Fibroblast of peridontal ligament (primary cell): ENCODE results near the gene ABHD5.

Source experiments
- DNase-seq: peaks from one replicate; pipeline ENCODE4 v3.0.0-alpha.2; 2010; ENCODE audit errors: extremely low read depth

ABHD5 gene

GRCh38 chr3:43755516-43756200, 64.9 kb downstream of the ABHD5 start:
- no peak for DNase-seq

DNA sequence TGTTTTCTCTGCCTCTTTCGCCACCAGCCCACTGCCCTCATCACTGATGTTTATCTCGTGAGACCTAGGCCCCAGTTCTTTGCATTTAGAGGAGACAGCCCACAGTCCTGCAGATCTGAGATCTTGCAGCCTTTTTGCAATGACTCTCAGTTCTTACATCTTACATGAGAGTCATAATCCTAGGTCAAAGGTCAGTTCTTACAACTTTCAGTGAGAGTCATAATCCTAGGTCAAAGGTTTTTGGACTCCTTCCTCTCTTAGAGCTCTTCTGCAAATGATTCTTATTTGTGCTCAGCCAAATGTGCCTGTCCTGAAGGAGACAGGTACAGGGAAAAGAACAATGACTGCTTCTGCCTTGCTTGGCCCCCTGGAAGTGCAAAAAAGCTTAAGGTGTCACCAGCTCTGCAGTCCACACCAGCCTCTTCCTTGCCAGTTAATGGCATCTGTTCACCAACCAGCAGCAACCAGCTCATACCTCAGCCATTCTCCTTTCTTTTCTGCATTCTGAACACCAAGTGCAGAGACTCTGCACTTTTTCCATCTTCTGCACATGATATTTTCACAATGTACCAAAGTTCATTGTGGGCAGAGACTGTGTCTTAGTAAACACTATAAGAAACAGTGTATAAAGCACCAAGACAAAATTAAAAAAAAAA, 67.1 kb downstream of the ABHD5 start:
- no peak for DNase-seq

- no peak for DNase-seq
Observed at GRCh38 chr3:43758592-43759225, 68.0 kb downstream of the ABHD5 start.

GRCh38 chr3:43759297-43759782, 68.6 kb downstream of the ABHD5 start:
- DNase-seq = peak; percentile 50

DNA sequence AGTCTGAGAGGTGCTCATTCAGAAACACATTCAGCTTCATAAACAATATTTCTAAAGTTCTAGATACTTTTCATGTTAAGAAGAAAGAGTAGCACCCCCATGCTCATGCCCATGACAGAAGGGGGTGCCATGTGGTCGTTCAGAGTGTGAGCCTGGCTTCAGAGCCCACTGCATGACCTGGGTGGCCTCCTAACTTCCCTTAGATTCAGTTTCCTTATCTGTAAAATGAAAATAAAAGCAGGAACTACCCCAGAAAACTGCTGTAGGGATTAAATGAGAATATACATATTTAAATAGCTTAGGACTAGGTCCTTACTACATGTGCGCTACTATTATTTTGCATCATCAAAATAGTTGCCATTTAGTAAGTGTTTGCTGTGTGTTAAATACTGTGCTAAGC, 69.2 kb downstream of the ABHD5 start:
- no peak for DNase-seq

DNA sequence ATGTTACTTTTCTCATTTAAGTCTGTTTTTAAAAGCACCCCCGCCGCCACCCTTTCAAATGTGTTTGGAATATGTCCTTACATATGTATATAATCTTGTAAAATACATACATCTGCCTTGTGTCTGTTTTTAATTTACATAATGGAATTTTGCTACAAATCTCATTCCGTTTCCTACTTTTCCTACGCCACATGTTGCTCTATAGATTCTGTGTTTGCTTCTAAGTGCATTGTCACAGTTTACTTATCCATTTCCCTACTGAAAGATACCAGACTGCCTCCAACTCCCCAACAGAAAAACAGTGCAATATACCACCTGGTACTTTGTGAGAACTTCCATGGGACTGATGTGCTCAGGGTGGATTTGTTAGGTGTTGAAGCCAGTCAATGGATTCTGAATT, 70.2 kb downstream of the ABHD5 start:
- no peak for DNase-seq

DNA sequence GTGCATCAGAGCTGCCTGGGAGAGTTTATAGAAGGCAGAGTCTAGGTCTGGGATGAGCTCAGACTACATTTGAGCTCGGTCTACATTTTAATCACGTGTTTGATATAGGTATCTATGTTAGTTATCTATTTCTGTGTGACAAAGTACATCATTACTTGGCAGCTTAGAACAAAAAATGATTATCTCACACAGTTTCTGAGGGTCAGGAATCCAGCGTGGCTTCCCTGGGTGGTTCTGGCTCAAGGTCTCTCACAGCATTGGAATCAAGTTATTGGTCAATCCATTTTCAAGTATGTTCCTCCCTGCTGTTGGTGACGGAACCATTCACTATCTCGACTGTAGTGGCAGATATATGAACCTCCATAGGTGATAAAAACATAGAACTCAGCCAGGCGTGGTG, 71.7 kb downstream of the ABHD5 start:
- no peak for DNase-seq

DNA sequence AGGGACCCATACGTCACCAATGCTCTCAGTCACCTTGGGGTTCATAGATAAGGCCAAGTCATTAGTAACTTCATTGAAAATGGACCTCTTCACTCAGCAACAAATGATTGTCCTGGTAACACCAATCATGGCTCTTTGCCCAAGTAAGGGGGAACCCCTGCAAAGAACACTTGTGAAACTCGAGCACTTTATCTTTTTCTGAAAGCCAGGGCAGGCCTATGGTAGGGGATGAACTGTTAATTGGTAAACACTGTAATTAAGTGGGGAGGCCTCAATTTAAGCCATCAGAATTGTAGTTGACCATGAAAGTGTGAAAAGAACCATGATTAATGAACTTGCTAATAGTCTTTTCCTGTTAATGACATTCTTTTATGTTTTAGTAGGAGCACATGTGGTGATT, 73.3 kb downstream of the ABHD5 start:
- no peak for DNase-seq

DNA sequence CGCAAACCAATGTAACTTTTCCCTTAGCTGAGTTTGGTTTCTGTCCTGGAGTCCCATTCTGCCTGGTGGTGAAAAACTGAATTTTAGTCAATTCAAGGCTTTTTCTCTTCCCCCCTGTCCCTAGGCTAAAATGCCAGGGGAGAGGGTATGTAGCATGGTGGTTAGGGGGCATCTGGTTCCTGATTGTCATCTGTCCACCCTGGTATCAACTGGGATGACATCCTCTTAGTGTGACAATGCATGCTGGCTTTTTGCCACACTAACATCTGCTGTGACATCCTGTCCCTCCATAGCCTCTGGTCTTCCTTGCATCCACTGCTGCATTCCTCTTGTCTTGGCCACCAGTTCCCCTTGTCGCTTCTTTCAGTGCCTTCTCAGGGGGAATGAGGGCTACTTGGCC, 73.7 kb downstream of the ABHD5 start:
- no peak for DNase-seq

- DNase-seq = peak; percentile 73
Observed at GRCh38 chr3:43765521-43765971, 74.8 kb downstream of the ABHD5 start.

GRCh38 chr3:43766672-43767465, 76.1 kb downstream of the ABHD5 start:
- peak; percentile 44 for DNase-seq

GRCh38 chr3:43768381-43768973, 77.7 kb downstream of the ABHD5 start:
- DNase-seq = peak; percentile 80

- peak; percentile 95 for DNase-seq
Observed at GRCh38 chr3:43769097-43769884, 78.6 kb downstream of the ABHD5 start.

DNA sequence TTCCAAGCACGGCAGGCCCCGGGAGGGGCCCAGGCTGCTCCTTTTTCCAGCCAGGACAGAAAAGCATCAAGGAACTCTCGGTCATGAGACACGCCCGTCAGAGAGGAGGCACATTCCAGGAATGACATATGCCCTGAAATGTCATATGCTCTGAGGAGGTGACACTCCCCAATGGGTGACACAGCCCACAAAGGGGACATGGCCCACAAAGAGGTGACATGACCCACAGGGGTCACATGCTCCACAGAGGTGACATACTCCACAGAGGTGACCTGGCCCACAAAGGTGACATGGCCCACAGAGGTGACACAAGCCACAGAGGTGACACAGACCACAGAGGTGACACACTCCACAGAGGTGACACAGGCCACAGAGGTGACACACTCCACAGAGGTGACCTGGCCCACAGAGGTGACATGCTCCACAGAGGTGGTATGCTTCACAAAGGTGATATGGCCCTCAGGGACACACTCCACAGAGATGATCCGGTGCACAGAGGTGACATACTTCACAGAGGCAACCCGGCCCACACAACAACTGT, 79.2 kb downstream of the ABHD5 start:
- DNase-seq = no peak

DNA sequence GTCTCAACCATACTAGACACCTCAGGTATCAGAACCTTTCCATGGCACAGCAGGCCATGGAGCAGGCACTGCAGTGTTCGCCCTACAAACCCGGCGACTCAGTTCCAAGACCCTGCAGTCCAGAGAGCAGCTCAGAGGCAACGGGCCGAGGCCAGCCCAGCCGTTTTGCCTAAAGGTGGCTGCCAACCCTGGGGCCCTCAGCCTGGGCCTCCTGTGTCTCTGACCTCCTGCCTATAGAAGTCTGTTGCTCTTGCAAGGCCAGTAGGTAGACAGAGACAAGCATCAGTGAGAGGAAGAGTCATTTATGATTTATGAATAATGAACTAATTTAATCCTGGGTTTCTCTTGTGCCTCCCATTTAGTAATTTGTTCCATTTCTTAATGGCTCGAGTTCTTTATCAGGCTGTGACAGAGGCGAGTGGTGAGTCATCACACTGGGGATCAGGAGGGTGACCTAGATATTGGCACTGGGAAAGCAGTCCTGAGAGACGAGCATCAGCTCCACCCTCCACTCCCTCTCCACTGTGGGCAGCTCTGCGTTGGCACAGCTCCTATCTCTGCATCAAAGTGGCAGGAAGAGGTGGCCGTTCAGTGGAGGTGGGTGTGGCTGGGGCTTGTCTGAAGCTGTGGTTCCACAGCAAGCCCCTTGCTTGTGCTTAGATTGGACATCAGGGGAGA, 79.8 kb downstream of the ABHD5 start:
- DNase-seq = no peak

DNA sequence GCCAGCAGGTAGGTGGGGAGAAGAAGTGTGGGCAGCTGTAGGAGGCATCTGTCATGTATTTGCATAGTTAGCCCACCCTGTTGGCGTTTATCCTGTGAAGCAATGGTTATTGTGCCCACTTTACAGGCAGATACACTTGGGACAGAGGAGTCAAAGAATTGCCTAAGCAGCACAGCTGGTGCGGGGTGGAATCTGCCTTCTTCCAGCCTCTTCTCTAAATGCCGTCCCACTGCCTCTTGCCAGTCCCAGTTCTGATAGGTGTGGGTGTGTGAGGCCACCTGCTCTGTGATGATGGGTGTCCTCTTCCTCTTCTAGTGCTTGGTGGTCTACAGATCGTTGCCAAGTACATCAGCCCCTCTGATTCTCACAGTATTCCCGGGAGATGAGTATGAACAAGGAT, 80.9 kb downstream of the ABHD5 start:
- DNase-seq = no peak

GRCh38 chr3:43773273-43774094, 82.7 kb downstream of the ABHD5 start:
- peak; percentile 21 for DNase-seq

DNA sequence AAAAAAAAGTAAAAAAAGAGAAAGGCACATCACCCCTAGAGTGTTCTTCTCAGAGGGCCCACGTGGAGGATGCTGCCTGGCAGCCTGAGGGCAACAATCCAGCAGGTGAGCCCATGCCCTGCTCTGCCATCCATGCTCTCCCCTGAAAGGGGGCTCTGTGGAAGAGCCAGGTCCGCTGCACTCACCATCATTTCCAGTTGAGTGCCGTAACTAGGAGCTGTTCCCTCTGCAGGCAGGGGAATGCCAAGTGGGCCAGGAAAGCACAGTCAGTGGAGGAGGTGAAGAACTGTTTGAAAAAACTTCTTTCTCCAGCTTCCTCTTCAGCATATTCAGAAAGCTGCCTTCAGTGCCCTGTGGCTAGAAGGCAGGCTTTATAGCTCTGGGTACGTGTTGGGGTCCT, 84.1 kb downstream of the ABHD5 start:
- DNase-seq = no peak

DNA sequence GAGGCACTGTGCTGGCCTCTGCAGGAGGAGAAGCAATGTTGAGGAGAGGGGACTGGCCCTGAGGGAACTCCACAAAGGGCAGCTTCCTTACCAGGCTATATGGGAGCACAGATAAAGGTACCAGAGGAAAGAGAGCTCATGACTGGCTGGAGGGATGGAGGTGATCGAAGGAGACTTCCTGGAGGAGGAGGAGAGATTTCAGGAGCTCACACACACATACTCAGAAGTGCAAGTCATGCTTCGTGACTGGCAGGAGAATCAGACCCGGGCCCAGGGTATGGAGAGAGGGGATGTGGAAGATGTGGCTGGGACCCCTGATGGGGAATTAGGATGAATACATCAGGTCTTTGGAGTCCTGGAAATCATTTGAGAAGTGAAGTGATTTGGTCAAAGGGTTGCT, 85.4 kb downstream of the ABHD5 start:
- DNase-seq = no peak
